Osteocyte (in vitro differentiated cells): ENCODE measurements around the gene APCDD1L. TPM values are rescaled to one million over a fixed set of nuclear protein-coding genes. Genes with fewer than 3 reads are reported as not detected.

Experiments
- DNase-seq: peaks from one replicate; pipeline ENCODE4 v3.0.0; 2021; ENCODE audit warnings: mixed read lengths; ENCODE audit not compliant: unreplicated experiment; ENCODE audit errors: extremely low spot score
- H3K27ac Mint-ChIP-seq: one replicate; pipeline ENCODE4 v1.8.0; 2021; ENCODE audit warnings: mild to moderate bottlenecking, mixed read lengths; ENCODE audit not compliant: unreplicated experiment
- H3K27me3 Mint-ChIP-seq: one replicate; pipeline ENCODE4 v1.8.0; 2021; ENCODE audit warnings: mixed read lengths; ENCODE audit not compliant: unreplicated experiment
- H3K36me3 Mint-ChIP-seq: one replicate; pipeline ENCODE4 v1.8.0; 2021; ENCODE audit warnings: mixed read lengths; ENCODE audit not compliant: unreplicated experiment
- H3K4me1 Mint-ChIP-seq: one replicate; pipeline ENCODE4 v1.8.0; 2021; ENCODE audit warnings: mixed read lengths; ENCODE audit not compliant: unreplicated experiment
- H3K4me3 Mint-ChIP-seq: one replicate; pipeline ENCODE4 v1.8.0; 2021; ENCODE audit warnings: mild to moderate bottlenecking, moderate library complexity, mixed read lengths; ENCODE audit not compliant: unreplicated experiment
- H3K9me3 Mint-ChIP-seq: one replicate; pipeline ENCODE4 v1.8.0; 2021; ENCODE audit warnings: mixed read lengths; ENCODE audit not compliant: unreplicated experiment
- total RNA-seq: library from RNA; stranded (reverse); gene quantifications from 2 replicates; pipeline ENCODE4 v1.2.1, GENCODE V29; 2021
- TF ChIP-seq, protein P1 (sequence below): fragments of 200-600 bp; sonication (generic); IDR thresholded peaks from 2 replicates; pipeline ENCODE4 v1.5.0; 2021; ENCODE audit warnings: antibody characterized with exemption, mild to moderate bottlenecking, moderate library complexity

Gene APCDD1L
- total RNA-seq, 1 donor from 2014 or later = 3.1 TPM

DNA sequence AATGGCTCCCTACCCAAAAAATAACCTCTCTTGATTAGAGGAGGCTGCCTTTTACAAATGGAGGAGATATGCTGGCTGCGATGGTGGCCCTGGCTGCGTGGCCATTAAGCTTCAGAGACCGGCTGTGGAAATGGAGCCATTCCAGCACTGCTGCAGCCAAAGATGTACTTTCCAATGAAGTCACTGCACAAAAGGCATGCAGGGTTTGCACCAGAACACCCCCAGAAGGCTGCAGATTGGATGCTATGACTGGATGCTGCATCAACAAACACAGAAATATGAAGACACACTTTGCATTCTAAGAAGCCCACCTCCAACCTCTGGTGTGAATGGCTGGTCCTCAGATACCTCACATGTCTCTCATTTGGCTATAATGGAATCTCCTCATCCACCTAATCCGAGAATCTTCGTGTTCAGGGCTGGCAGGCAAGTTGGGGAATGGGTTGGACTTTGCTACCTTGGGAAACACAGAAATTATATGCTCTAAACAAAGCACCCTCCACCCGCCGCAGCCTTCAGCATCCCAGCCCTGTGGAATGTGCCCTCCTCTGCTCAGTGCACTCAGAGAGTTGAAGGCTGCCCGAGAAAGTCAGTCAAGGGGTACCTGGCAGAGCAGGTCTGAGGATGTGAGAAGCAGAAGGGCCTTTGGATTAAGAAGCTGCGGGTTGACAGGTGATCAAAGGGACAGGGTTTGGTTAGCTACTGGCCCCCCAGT is 35.3 kb downstream of the APCDD1L start:
- Mint-ChIP-seq H3K36me3 (peaks cover 2% of the 10 kb centered on the region), H3K4me1 (no peaks in the 10 kb centered on the region), H3K9me3 (peaks cover 13% of the 10 kb centered on the region), H3K27me3 (no peaks in the 10 kb centered on the region), H3K4me3 (no peak overlapping the region), H3K27ac (no peak overlapping the region)
- DNase-seq = no peak
- TF ChIP-seq, protein P1, sequence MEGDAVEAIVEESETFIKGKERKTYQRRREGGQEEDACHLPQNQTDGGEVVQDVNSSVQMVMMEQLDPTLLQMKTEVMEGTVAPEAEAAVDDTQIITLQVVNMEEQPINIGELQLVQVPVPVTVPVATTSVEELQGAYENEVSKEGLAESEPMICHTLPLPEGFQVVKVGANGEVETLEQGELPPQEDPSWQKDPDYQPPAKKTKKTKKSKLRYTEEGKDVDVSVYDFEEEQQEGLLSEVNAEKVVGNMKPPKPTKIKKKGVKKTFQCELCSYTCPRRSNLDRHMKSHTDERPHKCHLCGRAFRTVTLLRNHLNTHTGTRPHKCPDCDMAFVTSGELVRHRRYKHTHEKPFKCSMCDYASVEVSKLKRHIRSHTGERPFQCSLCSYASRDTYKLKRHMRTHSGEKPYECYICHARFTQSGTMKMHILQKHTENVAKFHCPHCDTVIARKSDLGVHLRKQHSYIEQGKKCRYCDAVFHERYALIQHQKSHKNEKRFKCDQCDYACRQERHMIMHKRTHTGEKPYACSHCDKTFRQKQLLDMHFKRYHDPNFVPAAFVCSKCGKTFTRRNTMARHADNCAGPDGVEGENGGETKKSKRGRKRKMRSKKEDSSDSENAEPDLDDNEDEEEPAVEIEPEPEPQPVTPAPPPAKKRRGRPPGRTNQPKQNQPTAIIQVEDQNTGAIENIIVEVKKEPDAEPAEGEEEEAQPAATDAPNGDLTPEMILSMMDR = no peak

- Mint-ChIP-seq H3K27me3 (no peaks in the 10 kb centered on the region), H3K9me3 (peaks cover 13% of the 10 kb centered on the region), H3K36me3 (peaks cover 2% of the 10 kb centered on the region), H3K4me1 (no peaks in the 10 kb centered on the region), H3K27ac (no peak overlapping the region), H3K4me3 (no peak overlapping the region)
- no peak for DNase-seq
- TF ChIP-seq, protein P1 = no peak
Observed at GRCh38 chr20:58478141-58478805, 36.9 kb downstream of the APCDD1L start.

DNA sequence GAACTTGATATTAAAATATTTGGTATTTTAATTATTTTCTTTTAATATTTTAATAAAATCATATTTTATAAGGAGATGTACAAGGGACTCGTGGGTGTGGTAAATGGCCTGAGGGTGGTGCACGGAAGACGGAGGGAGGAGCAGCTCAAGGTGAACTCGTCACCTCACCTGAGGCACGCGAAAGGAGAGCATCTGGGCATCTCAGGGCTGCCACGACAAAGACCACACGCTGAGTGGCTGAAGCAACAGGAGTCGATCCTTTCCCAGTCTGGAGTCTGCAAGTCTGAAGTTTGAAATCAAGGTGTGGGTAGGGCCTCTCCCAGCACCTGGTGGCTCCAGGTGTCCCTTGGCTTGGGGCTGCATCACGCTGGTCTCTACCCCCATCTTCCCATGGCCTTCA is 39.7 kb downstream of the APCDD1L start:
- TF ChIP-seq, protein P1 = no peak
- Mint-ChIP-seq H3K4me3 (no peak overlapping the region), H3K9me3 (peaks cover 13% of the 10 kb centered on the region), H3K4me1 (peaks cover 6% of the 10 kb centered on the region), H3K27me3 (no peaks in the 10 kb centered on the region), H3K36me3 (peaks cover 2% of the 10 kb centered on the region), H3K27ac (no peak overlapping the region)
- DNase-seq = no peak

DNA sequence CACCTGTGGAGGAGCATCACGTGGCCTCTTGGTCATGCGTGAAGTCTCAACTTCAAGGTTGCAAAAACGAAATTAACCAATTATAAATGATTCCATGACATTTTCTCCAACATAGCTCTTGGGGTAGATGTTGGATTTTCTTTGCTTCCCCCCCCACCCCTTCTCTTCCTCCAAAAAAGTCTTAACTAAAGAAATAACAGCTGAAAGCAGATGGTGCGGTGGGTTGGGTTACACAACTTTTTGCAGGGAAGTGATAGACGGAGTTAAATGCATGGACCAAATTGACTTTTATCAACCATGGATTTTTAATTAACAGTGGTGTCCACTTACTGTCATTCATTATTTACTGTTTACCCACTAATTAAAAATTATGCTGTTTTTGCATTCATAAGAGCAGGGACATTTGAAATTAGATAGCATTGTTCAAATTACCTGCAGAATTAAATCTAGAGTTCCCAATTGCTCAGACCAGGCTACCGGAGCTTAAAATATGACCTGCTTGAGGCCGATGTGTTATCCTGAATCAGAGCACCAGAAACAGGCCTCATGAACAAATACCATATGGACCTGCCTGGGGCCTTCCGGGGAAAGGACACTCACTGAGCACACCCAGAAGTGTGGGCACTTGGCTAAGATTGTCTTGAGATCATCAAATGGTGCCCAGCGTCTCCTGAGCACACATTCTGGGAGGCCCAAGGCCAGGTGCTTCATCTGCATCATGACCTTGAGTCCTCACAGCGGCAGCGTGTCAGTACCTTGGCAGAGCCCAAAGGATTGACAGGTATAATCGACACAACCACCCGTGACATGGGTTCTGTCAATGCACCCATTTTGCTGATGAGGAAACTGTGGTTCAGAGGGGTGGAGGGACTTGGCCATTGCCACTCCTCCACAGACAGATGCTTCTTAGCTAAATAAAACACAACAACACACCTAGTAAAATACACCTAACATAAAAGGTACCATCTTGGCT is 41.5 kb downstream of the APCDD1L start:
- TF ChIP-seq, protein P1 = no peak
- Mint-ChIP-seq H3K36me3 (peaks cover 2% of the 10 kb centered on the region), H3K9me3 (peaks cover 13% of the 10 kb centered on the region), H3K27me3 (no peaks in the 10 kb centered on the region), H3K4me3 (no peak overlapping the region), H3K27ac (no peak overlapping the region), H3K4me1 (peaks cover 6% of the 10 kb centered on the region)
- peak; percentile 80 for DNase-seq
